CD14-positive monocyte (primary cell): ENCODE results near the gene RAPGEF2. TPM values are rescaled to one million over a fixed set of nuclear protein-coding genes. Genes with fewer than 3 reads are reported as not detected.

Source experiments
- DNase-seq, 3 donors: peaks; one replicate each; pipeline ENCODE4 v3.0.0-alpha.2; 2011 to 2022
- H2AFZ ChIP-seq: 2 replicates; pipeline ENCODE4 v1.6.0; 2012; ENCODE audit warnings: mild to moderate bottlenecking, low read depth, low read length, inconsistent platforms; ENCODE audit not compliant: insufficient read depth, poor library complexity, severe bottlenecking
- H3K27ac ChIP-seq, 2 donors: 1 replicate in 1 of 2; 2 replicates in 1 of 2; pipeline ENCODE4 v1.5.1; 2012 to 2013; ENCODE audit warnings: low read length in 2 of 2, control low read depth in 1 of 2, inconsistent platforms in 1 of 2, low read depth in 1 of 2, mild to moderate bottlenecking in 1 of 2
- H3K27me3 ChIP-seq, 2 donors: one replicate each; pipeline versions ENCODE4 v1.6.0 to v1.6.1; 2011 to 2013; ENCODE audit warnings: low read length in 2 of 2; ENCODE audit not compliant: control insufficient read depth in 2 of 2, insufficient read depth in 2 of 2
- H3K36me3 ChIP-seq, 2 donors: replicated peaks in 1 of 2; 1 replicate in 1 of 2; 2 replicates in 1 of 2; pipeline versions ENCODE4 v1.5.1 to v1.6.1; 2012 to 2013; ENCODE audit warnings: low read length in 2 of 2, control low read depth in 1 of 2, inconsistent platforms in 1 of 2, mild to moderate bottlenecking in 1 of 2; ENCODE audit not compliant: insufficient read depth in 2 of 2, control insufficient read depth in 1 of 2
- H3K4me1 ChIP-seq, 2 donors: 1 replicate in 1 of 2; 2 replicates in 1 of 2; pipeline versions ENCODE4 v1.5.1 to v1.6.1; 2012 to 2013; ENCODE audit warnings: low read length in 2 of 2, control low read depth in 1 of 2, inconsistent platforms in 1 of 2, mild to moderate bottlenecking in 1 of 2, moderate library complexity in 1 of 2; ENCODE audit not compliant: insufficient read depth in 2 of 2, control insufficient read depth in 1 of 2
- H3K4me2 ChIP-seq: replicated peaks from 2 replicates; pipeline ENCODE3; 2012; ENCODE audit warnings: low read length, moderate library complexity, mild to moderate bottlenecking; ENCODE audit not compliant: poor library complexity, severe bottlenecking; ENCODE audit errors: extremely low read depth
- H3K4me3 ChIP-seq, 3 experiments: fragments of 200-600 bp in 1 of 3; sonication (generic) in 1 of 3; replicated peaks in 1 of 3; 1 replicate in 2 of 3; 2 replicates in 1 of 3; pipeline ENCODE4 v1.5.1; 2011 to 2013; ENCODE audit warnings: low read length in 3 of 3, mild to moderate bottlenecking in 3 of 3, control low read depth in 2 of 3, low read depth in 2 of 3, inconsistent platforms in 1 of 3, moderate library complexity in 1 of 3
- H3K79me2 ChIP-seq: 2 replicates; pipeline ENCODE4 v1.6.0; 2012; ENCODE audit warnings: mild to moderate bottlenecking, control low read depth, inconsistent platforms, low read length, moderate library complexity; ENCODE audit not compliant: insufficient read depth
- H3K9ac ChIP-seq: 2 replicates; pipeline ENCODE4 v1.6.0; 2017; ENCODE audit warnings: low read length, mild to moderate bottlenecking; ENCODE audit not compliant: insufficient read depth, poor library complexity, severe bottlenecking
- H3K9me3 ChIP-seq, 2 donors: replicated peaks in 1 of 2; 1 replicate in 1 of 2; 2 replicates in 1 of 2; pipeline versions ENCODE4 v1.5.1 to v1.6.1; 2012 to 2013; ENCODE audit warnings: low read length in 2 of 2, control low read depth in 1 of 2; ENCODE audit not compliant: control insufficient read depth in 1 of 2, insufficient read depth in 1 of 2
- H4K20me1 ChIP-seq: 2 replicates; pipeline ENCODE4 v1.6.0; 2012; ENCODE audit warnings: mild to moderate bottlenecking, low read length, control low read depth, moderate library complexity; ENCODE audit not compliant: insufficient read depth
- H3K27ac Mint-ChIP-seq, 7 donors: one replicate each; pipeline ENCODE4 v1.8.0; 2020; ENCODE audit warnings: mild to moderate bottlenecking in 7 of 7, mixed read lengths in 7 of 7, moderate library complexity in 6 of 7, inconsistent platforms in 2 of 7
- H3K27me3 Mint-ChIP-seq, 3 donors: one replicate each; pipeline ENCODE4 v1.8.0; 2021 to 2022; ENCODE audit warnings: low read depth in 3 of 3, mild to moderate bottlenecking in 3 of 3, mixed read lengths in 3 of 3, moderate library complexity in 3 of 3, inconsistent platforms in 1 of 3
- H3K36me3 Mint-ChIP-seq, 2 donors: one replicate each; pipeline ENCODE4 v1.8.0; 2020; ENCODE audit warnings: mixed read lengths in 2 of 2, inconsistent platforms in 1 of 2, mild to moderate bottlenecking in 1 of 2
- H3K4me1 Mint-ChIP-seq: one replicate; pipeline ENCODE4 v1.8.0; 2020; ENCODE audit warnings: mild to moderate bottlenecking, mixed read lengths
- H3K4me3 Mint-ChIP-seq, 2 donors: one replicate each; pipeline ENCODE4 v1.8.0; 2020; ENCODE audit warnings: mild to moderate bottlenecking in 2 of 2, mixed read lengths in 2 of 2, moderate library complexity in 1 of 2
- H3K9me3 Mint-ChIP-seq, 7 donors: one replicate each; pipeline ENCODE4 v1.8.0; 2020 to 2022; ENCODE audit warnings: mixed read lengths in 7 of 7, mild to moderate bottlenecking in 6 of 7, moderate library complexity in 6 of 7, inconsistent platforms in 2 of 7
- CTCF ChIP-seq: fragments of 200-600 bp; IDR thresholded peaks from one replicate; pipeline ENCODE4 v1.8.0; 2022; ENCODE audit warnings: antibody characterized with exemption, mild to moderate bottlenecking
- WGBS: methylation state at CpG from one replicate; pipeline ENCODE4 v1.1.5; 2013; ENCODE audit warnings: missing lambda C conversion rate; ENCODE audit not compliant: insufficient coverage; 5-methylcytosine and 5-hydroxymethylcytosine counted together
- intact Hi-C, 2 donors: fragments of 100-400 bp; cut with micrococcal nuclease; formaldehyde crosslinking; loops; one replicate each; pipeline versions ENCODE4 v1.15.0 to v1.15.1; 2023
- polyA plus RNA-seq, 3 donors: library from polyadenylated mRNA; depleted of rRNA in 1 of 3; unstranded in 2 of 3; stranded (reverse) in 1 of 3; fragments of 300-500 nt in 2 of 3; fragments of >200 nt in 1 of 3; fragmentation: Illumina TruSeq in 2 of 3; gene quantifications; 1 replicate in 2 of 3; 2 replicates in 1 of 3; pipeline ENCODE4 v1.2.3, GENCODE V29; 2012 to 2021

RAPGEF2 gene
- polyA plus RNA-seq, 3 donors: 1.5 to 29.8 (median 2.0) TPM

- Histone ChIP-seq H3K27me3 (peaks cover 0 to 2% of the 10 kb centered on the region in 2 donors), H3K4me2 (no peak overlapping the region), H3K9ac (no peak overlapping the region), H3K9me3 (peaks cover 0 to 3% of the 10 kb centered on the region in 2 donors), H3K4me1 (peaks cover 0 to 8% of the 10 kb centered on the region in 2 donors), H3K27ac (no peak overlapping the region), H3K4me3 (no peak overlapping the region), H4K20me1 (no peaks in the 10 kb centered on the region), H3K79me2 (no peaks in the 10 kb centered on the region), H3K36me3 (no peaks in the 10 kb centered on the region), H2AFZ (no peak overlapping the region)
- no peak for TF ChIP-seq CTCF
- H3K36me3 Mint-ChIP-seq: no peaks in the 10 kb centered on the region
- H3K27me3 Mint-ChIP-seq: peaks cover 5% of the 10 kb centered on the region in 3 donors
- WGBS: 95% methylated on average over 8 of the region's 8 CpGs
- H3K4me3 Mint-ChIP-seq: no peak overlapping the region
- no peak overlapping the region for H3K27ac Mint-ChIP-seq
- DNase-seq: no peak
- peaks cover 0 to 7% (median 3%) of the 10 kb centered on the region in 7 donors for H3K9me3 Mint-ChIP-seq
- intact Hi-C loops: no loop called here
- H3K4me1 Mint-ChIP-seq: peaks cover 9% of the 10 kb centered on the region
These were observed 266.4 kb downstream of the RAPGEF2 start for GRCh38 chr4:159369256-159369655.

GRCh38 chr4:159370286-159370685 lies 267.4 kb downstream of the RAPGEF2 start:
- Histone ChIP-seq H3K79me2 (no peaks in the 10 kb centered on the region), H4K20me1 (no peaks in the 10 kb centered on the region), H3K36me3 (no peaks in the 10 kb centered on the region), H3K4me1 (peaks cover 0 to 8% of the 10 kb centered on the region in 2 donors), H3K27me3 (peaks cover 0 to 2% of the 10 kb centered on the region in 2 donors), H3K9me3 (peaks cover 0 to 3% of the 10 kb centered on the region in 2 donors), H3K4me3 (no peak overlapping the region), H3K4me2 (no peak overlapping the region), H2AFZ (no peak overlapping the region), H3K9ac (no peak overlapping the region), H3K27ac (no peak overlapping the region)
- peaks cover 4 to 5% (median 5%) of the 10 kb centered on the region in 3 donors for H3K27me3 Mint-ChIP-seq
- WGBS: 80% methylated on average over 1 of the region's 1 CpG
- intact Hi-C loops: no loop called here
- peaks cover 0 to 7% (median 3%) of the 10 kb centered on the region in 7 donors for H3K9me3 Mint-ChIP-seq
- peaks cover 9% of the 10 kb centered on the region for H3K4me1 Mint-ChIP-seq
- H3K27ac Mint-ChIP-seq: no peak overlapping the region
- no peak for TF ChIP-seq CTCF
- no peak overlapping the region for H3K4me3 Mint-ChIP-seq
- H3K36me3 Mint-ChIP-seq: no peaks in the 10 kb centered on the region
- no peak for DNase-seq
